ENCODE results near the gene APC. TPM values are rescaled to one million over a fixed set of nuclear protein-coding genes. Genes with fewer than 3 reads are reported as not detected.

APC gene
- total RNA-seq, 4 donors from 2014 or later = 70.4 to 91.9 (median 83.1) TPM

GRCh38 chr5:112752335-112752734 lies 14.7 kb downstream of the APC start:
- no peaks in the 10 kb centered on the region for H3K36me3 ChIP-seq
- no peaks in the 10 kb centered on the region for H3K27me3 ChIP-seq
- no peak overlapping the region for H3K27ac ChIP-seq
- no peak overlapping the region for H3K4me3 ChIP-seq
- 38 to 45% methylated on average over 1 of the region's 1 CpG for WGBS, 2 donors
- peaks cover 0 to 32% (median 0%) of the 10 kb centered on the region in 4 donors for H3K4me1 ChIP-seq
- no peaks in the 10 kb centered on the region for H3K9me3 ChIP-seq
- DNase-seq (ENCODE audit: low spot score in 2 of 2) = no peak
- TF ChIP-seq EP300 (IDR thresholded peaks at IDR 0.05) (no peak), POLR2A (IDR thresholded peaks at IDR 0.05) (no peak), CTCF (IDR thresholded peaks at IDR 0.05) (no peak)

- peaks cover 0 to 16% (median 0%) of the 10 kb centered on the region in 3 donors for H3K36me3 ChIP-seq
- H3K4me3 ChIP-seq = no peak overlapping the region
- TF ChIP-seq CTCF (IDR thresholded peaks at IDR 0.05) (no peak), POLR2A (IDR thresholded peaks at IDR 0.05) (no peak), EP300 (IDR thresholded peaks at IDR 0.05) (no peak)
- peaks cover 0 to 34% (median 0%) of the 10 kb centered on the region in 4 donors for H3K4me1 ChIP-seq
- DNase-seq (ENCODE audit: low spot score in 2 of 2) = no peak
- H3K27me3 ChIP-seq = no peaks in the 10 kb centered on the region
- H3K9me3 ChIP-seq = no peaks in the 10 kb centered on the region
- 87 to 89% methylated on average over 2 of the region's 2 CpGs for WGBS, 2 donors
- no peak overlapping the region for H3K27ac ChIP-seq
These were observed 18.0 kb downstream of the APC start for GRCh38 chr5:112755703-112756102.

- TF ChIP-seq POLR2A (IDR thresholded peaks at IDR 0.05) (no peak), CTCF (IDR thresholded peaks at IDR 0.05) (peak; percentile 66 to 85 (median 75))
- DNase-seq (ENCODE audit: low spot score in 2 of 2) = peak in 1 of 2 donors; percentile 28
- 37 to 49% methylated on average over 3 of the region's 3 CpGs for WGBS, 2 donors
- H3K36me3 ChIP-seq = peaks cover 0 to 22% (median 0%) of the 10 kb centered on the region in 3 donors
- H3K27ac ChIP-seq = peak overlapping the region in 1 of 4 donors; percentile 47
- no peaks in the 10 kb centered on the region for H3K9me3 ChIP-seq
- peaks cover 0 to 26% (median 0%) of the 10 kb centered on the region in 4 donors for H3K4me1 ChIP-seq
- H3K27me3 ChIP-seq = no peaks in the 10 kb centered on the region
- no peak overlapping the region for H3K4me3 ChIP-seq
These were observed 20.0 kb downstream of the APC start for GRCh38 chr5:112757468-112758208.

DNA sequence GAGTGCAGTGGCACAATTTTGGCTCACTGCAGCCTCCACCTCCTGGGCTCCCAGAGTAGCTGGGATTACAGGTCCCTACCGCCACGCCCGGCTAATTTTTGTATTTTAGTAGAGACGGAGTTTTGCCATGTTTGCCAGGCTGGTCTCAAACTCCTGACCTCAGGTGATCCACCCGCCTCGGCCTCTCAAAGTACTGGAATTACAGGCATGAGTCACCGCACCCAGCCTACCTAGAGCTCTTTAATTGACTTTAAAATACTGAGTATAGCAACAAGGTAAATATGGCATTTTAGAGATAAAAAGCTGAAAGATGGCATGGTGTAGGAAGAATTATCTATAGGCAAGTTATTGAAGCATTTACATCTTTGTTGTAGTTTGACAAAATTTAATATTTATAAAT lies 21.0 kb downstream of the APC start:
- no peaks in the 10 kb centered on the region for H3K9me3 ChIP-seq
- peaks cover 0 to 22% (median 0%) of the 10 kb centered on the region in 3 donors for H3K36me3 ChIP-seq
- TF ChIP-seq EP300 (IDR thresholded peaks at IDR 0.05) (no peak), CTCF (IDR thresholded peaks at IDR 0.05) (no peak), POLR2A (IDR thresholded peaks at IDR 0.05) (no peak)
- H3K27ac ChIP-seq = no peak overlapping the region
- H3K4me3 ChIP-seq = no peak overlapping the region
- no peak for DNase-seq (ENCODE audit: low spot score in 2 of 2)
- WGBS, 2 donors = 92 to 95% methylated on average over 7 of the region's 7 CpGs
- H3K27me3 ChIP-seq = no peaks in the 10 kb centered on the region
- peaks cover 0 to 15% (median 0%) of the 10 kb centered on the region in 4 donors for H3K4me1 ChIP-seq

DNA sequence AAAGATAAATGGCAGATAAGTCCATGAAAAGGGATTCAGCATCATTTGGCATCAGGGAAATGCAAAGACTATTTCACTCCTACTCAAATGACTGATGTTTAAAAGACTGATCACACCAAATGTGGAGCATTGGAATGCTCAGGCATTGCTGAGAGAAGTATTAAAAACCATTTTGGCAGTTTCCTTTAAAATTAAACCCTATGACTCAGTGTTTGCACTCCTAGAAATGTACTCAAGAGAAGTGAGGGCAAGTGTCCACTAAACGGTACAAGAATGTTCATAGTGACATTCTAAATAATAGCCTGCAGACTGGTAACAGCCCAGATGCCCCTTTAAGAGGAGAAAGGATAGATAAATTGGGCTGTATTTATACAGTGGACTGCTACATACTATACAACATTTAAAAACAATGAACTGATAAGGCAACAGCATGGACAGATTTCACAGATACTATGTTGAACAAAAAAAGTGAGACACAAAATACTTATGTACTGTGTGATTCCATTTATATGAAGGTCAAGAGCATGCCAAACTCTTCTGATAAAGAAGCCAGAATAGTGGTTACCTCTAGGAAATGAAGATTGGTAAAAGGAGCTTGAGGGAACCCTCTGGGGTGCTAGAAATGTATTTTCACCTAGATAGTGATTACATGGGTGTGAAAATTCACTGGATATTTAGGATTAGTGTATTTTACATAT lies 24.6 kb downstream of the APC start:
- H3K27me3 ChIP-seq = no peaks in the 10 kb centered on the region
- peaks cover 0 to 25% (median 0%) of the 10 kb centered on the region in 3 donors for H3K36me3 ChIP-seq
- H3K4me3 ChIP-seq = no peak overlapping the region
- TF ChIP-seq EP300 (IDR thresholded peaks at IDR 0.05) (no peak), CTCF (IDR thresholded peaks at IDR 0.05) (no peak), POLR2A (IDR thresholded peaks at IDR 0.05) (no peak)
- 13 to 23% methylated on average over 1 of the region's 1 CpG for WGBS, 2 donors
- H3K27ac ChIP-seq = no peak overlapping the region
- DNase-seq (ENCODE audit: low spot score in 2 of 2) = no peak
- peaks cover 0 to 3% (median 0%) of the 10 kb centered on the region in 4 donors for H3K4me1 ChIP-seq
- H3K9me3 ChIP-seq = no peaks in the 10 kb centered on the region
